Prostate gland (tissue), 2 donors: ENCODE measurements around the gene ABLIM3.
A peak's percentile ranks its signal among the peaks of the same experiment; 100 is the strongest.

Source experiments
- POLR2A ChIP-seq: fragments of 450-650 bp; IDR thresholded peaks from one replicate; pipeline ENCODE4 v1.6.1; 2016; ENCODE audit warnings: antibody characterized with exemption, mild to moderate bottlenecking
- POLR2AphosphoS5 ChIP-seq: sonication (generic); formaldehyde crosslinking; IDR thresholded peaks from one replicate; pipeline ENCODE4 v1.6.1; 2017; ENCODE audit warnings: antibody characterized with exemption
- TF ChIP-seq, protein P1 (sequence below), 4 experiments: fragments of 200-600 bp in 2 of 4; fragments of 450-650 bp in 2 of 4; sonication (generic) in 2 of 4; IDR thresholded peaks; 1 replicate in 3 of 4; 2 replicates in 1 of 4; pipeline ENCODE4 v1.5.1; 2016 to 2019; ENCODE audit warnings: antibody characterized with exemption in 4 of 4, mild to moderate bottlenecking in 2 of 4, moderate library complexity in 2 of 4

DNA sequence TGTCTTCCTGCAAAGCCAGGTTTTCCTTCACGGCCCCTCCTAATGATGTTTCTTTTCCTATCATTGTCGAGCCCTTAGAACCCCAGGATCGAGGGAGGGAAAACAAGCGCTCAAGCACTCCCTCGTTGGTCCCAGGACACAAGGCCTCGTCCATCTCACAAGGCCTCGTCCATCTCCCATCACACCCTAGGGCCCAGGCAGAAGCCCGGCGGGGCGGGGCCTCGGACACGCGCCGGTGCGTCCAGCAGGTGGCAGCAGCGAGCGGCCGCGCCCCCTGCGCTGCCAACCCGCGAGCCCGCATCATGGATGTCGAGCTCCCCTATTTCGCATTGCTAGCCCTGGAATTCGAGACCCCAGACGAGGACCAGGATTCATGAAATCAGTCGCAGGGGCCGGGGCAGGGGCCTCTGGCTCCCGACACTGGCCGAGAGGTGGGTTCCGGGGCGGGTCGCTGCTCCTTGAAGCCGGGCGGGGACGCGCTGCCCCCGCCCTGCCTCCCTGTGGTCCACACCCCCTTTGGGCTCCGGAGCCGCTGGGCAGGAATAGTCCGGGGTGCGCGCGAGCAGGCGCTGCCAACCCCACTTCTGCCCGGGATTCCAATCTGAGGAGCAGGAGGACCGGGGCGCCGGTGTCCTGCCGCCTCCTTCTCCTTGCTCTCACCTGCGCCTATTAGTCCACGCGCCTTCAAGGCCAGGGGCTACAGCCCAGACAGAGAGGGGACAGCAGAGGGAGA lies at the start of gene ABLIM3:
- no peak for TF ChIP-seq POLR2A
- TF ChIP-seq, protein P1, sequence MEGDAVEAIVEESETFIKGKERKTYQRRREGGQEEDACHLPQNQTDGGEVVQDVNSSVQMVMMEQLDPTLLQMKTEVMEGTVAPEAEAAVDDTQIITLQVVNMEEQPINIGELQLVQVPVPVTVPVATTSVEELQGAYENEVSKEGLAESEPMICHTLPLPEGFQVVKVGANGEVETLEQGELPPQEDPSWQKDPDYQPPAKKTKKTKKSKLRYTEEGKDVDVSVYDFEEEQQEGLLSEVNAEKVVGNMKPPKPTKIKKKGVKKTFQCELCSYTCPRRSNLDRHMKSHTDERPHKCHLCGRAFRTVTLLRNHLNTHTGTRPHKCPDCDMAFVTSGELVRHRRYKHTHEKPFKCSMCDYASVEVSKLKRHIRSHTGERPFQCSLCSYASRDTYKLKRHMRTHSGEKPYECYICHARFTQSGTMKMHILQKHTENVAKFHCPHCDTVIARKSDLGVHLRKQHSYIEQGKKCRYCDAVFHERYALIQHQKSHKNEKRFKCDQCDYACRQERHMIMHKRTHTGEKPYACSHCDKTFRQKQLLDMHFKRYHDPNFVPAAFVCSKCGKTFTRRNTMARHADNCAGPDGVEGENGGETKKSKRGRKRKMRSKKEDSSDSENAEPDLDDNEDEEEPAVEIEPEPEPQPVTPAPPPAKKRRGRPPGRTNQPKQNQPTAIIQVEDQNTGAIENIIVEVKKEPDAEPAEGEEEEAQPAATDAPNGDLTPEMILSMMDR (IDR thresholded peaks at IDR 0.05): peak; percentile 88 to 92 (median 88)
- TF ChIP-seq POLR2AphosphoS5: peak; percentile 6
